OCI-LY1 (cell line): ENCODE results near the gene SFSWAP.

Experiments used
- CTCF ChIP-seq: fragments of 200-600 bp; sonication (generic), shearing (Covaris generic); IDR thresholded peaks from 2 replicates; pipeline ENCODE4 v1.5.1; 2017; ENCODE audit warnings: mild to moderate bottlenecking, antibody characterized with exemption, low read length, moderate library complexity, mixed read lengths
- EZH2 ChIP-seq: fragments of 200-600 bp; sonication (generic), shearing (Covaris generic); IDR thresholded peaks from 2 replicates; pipeline ENCODE4 v1.8.0; 2017; ENCODE audit warnings: borderline replicate concordance, mixed run types, mild to moderate bottlenecking, antibody characterized with exemption, low read length, moderate library complexity, mixed read lengths

- no peak for TF ChIP-seq CTCF
- no peak for TF ChIP-seq EZH2
Observed at GRCh38 chr12:131795064-131795463, 84.2 kb downstream of the SFSWAP start.
